Measurements from ENCODE around the gene KIR3DL3. TPM values are rescaled to one million over a fixed set of nuclear protein-coding genes. Genes with fewer than 3 reads are reported as not detected.
"Not testable (repeated sequence)": the region's sequence is repeated elsewhere in the genome, so short reads cannot be mapped to it uniquely, and the experiment has no call there.

KIR3DL3 gene
- total RNA-seq: not detected
- polyA plus RNA-seq: not detected
- long read RNA-seq, donor 1: 0 reads
- long read RNA-seq, donor 2: 0 reads
- long read RNA-seq, donor 3: 0 reads
- long read RNA-seq, donor 4: 0 reads
- long read RNA-seq, donor 5: 0 reads
- long read RNA-seq, donor 6: 0 reads
- long read RNA-seq, donor 7: 0 reads
- long read RNA-seq, donor 8: 0 reads
- long read RNA-seq, donor 9: 0 reads
- long read RNA-seq, donor 10: 0 reads

DNA sequence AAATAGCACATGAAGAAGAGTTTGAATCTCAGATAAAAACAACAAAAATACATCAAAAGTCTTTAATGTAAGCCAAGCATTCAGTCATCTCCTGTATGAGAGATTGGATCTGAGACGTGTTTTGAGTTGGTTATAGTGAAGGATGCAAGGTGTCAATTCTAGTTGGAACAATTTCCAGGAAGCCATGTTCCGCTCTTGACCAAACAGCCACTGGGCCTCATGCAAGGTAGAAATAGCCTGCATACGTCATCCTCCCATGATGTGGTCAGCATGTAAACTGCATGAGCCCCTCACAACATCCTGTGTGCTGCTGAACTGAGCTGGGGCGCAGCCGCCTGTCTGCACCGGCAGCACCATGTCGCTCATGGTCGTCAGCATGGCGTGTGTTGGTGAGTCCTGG lies at the start of gene KIR3DL3:
TSS of gene KIR3DL3 (plus strand) at position 301 of the 400 bp plus-strand sequence. CDS start at position 356, 55 bp downstream.
- WGBS, 5 donors: 79 to 93% (median 89%) methylated on average over 9 of the region's 9 CpGs
- Histone ChIP-seq H3K9me3 (peaks cover 0 to 36% (median 24%) of the 10 kb centered on the region in 4 donors), H3K4me1 (no peaks in the 10 kb centered on the region), H3K36me3 (no peaks in the 10 kb centered on the region), H3K4me3 (no peak within 1 kb of the TSS), H3K27ac (no peak within 1 kb of the TSS), H3K27me3 (peaks cover 0 to 9% (median 0%) of the 10 kb centered on the region in 3 donors)
- no peak for DNase-seq
- intact Hi-C loops (cut with DNase I; ENCODE audit: low total_unique reads): no loop called here
- TF ChIP-seq POLR2A (IDR thresholded peaks at IDR 0.05) (no peak), EP300 (IDR thresholded peaks at IDR 0.05) (no peak), CTCF (IDR thresholded peaks at IDR 0.05) (no peak)

GRCh38 chr19:54676210-54676834 lies 47.9 kb upstream of the KIR3DL3 start:
- H3K36me3 ChIP-seq, H3K27ac ChIP-seq, H3K4me1 ChIP-seq, H3K9me3 ChIP-seq, H3K4me3 ChIP-seq: not testable (repeated sequence)
- peak in 1 of 2 donors; percentile 68 for DNase-seq
- peaks cover 0 to 27% (median 9%) of the 10 kb centered on the region in 3 donors for H3K27me3 ChIP-seq
- intact Hi-C loops (cut with DNase I; ENCODE audit: low total_unique reads): loop anchor here (10.0 kb wide), 1 partner anchor 192 kb away; no protein-coding TSS in a partner anchor
- TF ChIP-seq CTCF (IDR thresholded peaks at IDR 0.05): peak in 5 of 7 experiments; percentile 55 to 83 (median 75)
- WGBS, 5 donors: 21 to 30% (median 26%) methylated on average over 10 of the region's 10 CpGs

- 47 to 74% (median 63%) methylated on average over 4 of the region's 4 CpGs for WGBS, 5 donors
- H3K27me3 ChIP-seq: peaks cover 0 to 23% (median under 1%) of the 10 kb centered on the region in 3 donors
- H3K4me3 ChIP-seq: no peak overlapping the region
- no peaks in the 10 kb centered on the region for H3K36me3 ChIP-seq
- H3K9me3 ChIP-seq: no peaks in the 10 kb centered on the region
- no peak overlapping the region for H3K27ac ChIP-seq
- no peak for DNase-seq
- TF ChIP-seq POLR2A (IDR thresholded peaks at IDR 0.05) (no peak), POLR2AphosphoS5 (IDR thresholded peaks at IDR 0.05) (no peak), CTCF (IDR thresholded peaks at IDR 0.05) (no peak), EP300 (IDR thresholded peaks at IDR 0.05) (no peak)
- no peaks in the 10 kb centered on the region for H3K4me1 ChIP-seq
- intact Hi-C loops (cut with DNase I; ENCODE audit: low total_unique reads): loop anchor here (10.0 kb wide), 1 partner anchor 192 kb away; no protein-coding TSS in a partner anchor
These were observed 47.0 kb upstream of the KIR3DL3 start for GRCh38 chr19:54677217-54677616.

GRCh38 chr19:54681596-54681995 lies 42.6 kb upstream of the KIR3DL3 start:
- intact Hi-C loops (cut with DNase I; ENCODE audit: low total_unique reads); H3K4me3 ChIP-seq; DNase-seq; H3K9me3 ChIP-seq; H3K27ac ChIP-seq; H3K36me3 ChIP-seq; H3K4me1 ChIP-seq: not testable (repeated sequence)
- WGBS, 5 donors: 80 to 90% (median 86%) methylated on average over 12 of the region's 12 CpGs
- H3K27me3 ChIP-seq: peaks cover 0 to 46% (median 0%) of the 10 kb centered on the region in 3 donors

- H3K4me3 ChIP-seq: no peak overlapping the region
- no peaks in the 10 kb centered on the region for H3K9me3 ChIP-seq
- no peaks in the 10 kb centered on the region for H3K36me3 ChIP-seq
- peaks cover 0 to 42% (median 0%) of the 10 kb centered on the region in 3 donors for H3K27me3 ChIP-seq
- 54 to 66% (median 62%) methylated on average over 7 of the region's 7 CpGs for WGBS, 5 donors
- no peak overlapping the region for H3K27ac ChIP-seq
- no peak for DNase-seq
- no peaks in the 10 kb centered on the region for H3K4me1 ChIP-seq
- intact Hi-C loops (cut with DNase I; ENCODE audit: low total_unique reads): no loop called here
- TF ChIP-seq CTCF (IDR thresholded peaks at IDR 0.05) (no peak), POLR2A (IDR thresholded peaks at IDR 0.05) (no peak), EP300 (IDR thresholded peaks at IDR 0.05) (no peak), POLR2AphosphoS5 (IDR thresholded peaks at IDR 0.05) (no peak)
These were observed 41.9 kb upstream of the KIR3DL3 start for GRCh38 chr19:54682306-54682856.

All from stomach (tissue), 19 donors.